Endothelial cell of umbilical vein (primary cell): ENCODE data around the gene PLEKHF1.

Source experiments
- EZH2 ChIP-seq: IDR thresholded peaks from 2 replicates; pipeline ENCODE4 v1.6.1; 2012; ENCODE audit warnings: borderline replicate concordance, low read depth, mild to moderate bottlenecking, moderate library complexity, low read length, inconsistent platforms; ENCODE audit not compliant: severe bottlenecking
- TF ChIP-seq, protein P1 (sequence below), 2 donors: IDR thresholded peaks; 1 replicate in 1 of 2; 2 replicates in 1 of 2; pipeline ENCODE4 v1.5.1; 2011; ENCODE audit warnings: low read length in 2 of 2, mild to moderate bottlenecking in 2 of 2, moderate library complexity in 2 of 2, control low read depth in 1 of 2, inconsistent platforms in 1 of 2, low read depth in 1 of 2; ENCODE audit not compliant: insufficient read depth in 1 of 2; ENCODE audit errors: extremely low read depth in 1 of 2

DNA sequence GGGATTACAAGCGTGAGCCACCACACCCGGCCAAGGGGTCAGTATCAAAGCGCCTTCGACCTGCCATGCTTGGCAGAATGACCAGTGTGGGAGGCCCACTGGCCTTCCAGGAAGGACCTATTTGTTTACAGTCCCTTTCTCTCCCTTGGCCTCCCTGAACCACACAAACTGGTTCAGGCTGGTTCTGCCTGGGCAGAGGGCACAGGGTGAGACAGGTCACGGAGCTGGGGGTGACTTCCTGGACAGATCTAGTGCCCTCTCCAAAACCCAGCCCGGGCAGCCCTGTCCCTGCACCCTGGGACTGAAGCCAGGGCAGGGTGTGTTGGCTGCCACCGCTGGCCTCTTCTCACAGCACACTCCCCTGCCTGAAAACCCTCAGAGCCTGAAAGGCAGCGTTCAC lies 11.3 kb downstream of the PLEKHF1 start:
- no peak for TF ChIP-seq EZH2
- TF ChIP-seq, protein P1, sequence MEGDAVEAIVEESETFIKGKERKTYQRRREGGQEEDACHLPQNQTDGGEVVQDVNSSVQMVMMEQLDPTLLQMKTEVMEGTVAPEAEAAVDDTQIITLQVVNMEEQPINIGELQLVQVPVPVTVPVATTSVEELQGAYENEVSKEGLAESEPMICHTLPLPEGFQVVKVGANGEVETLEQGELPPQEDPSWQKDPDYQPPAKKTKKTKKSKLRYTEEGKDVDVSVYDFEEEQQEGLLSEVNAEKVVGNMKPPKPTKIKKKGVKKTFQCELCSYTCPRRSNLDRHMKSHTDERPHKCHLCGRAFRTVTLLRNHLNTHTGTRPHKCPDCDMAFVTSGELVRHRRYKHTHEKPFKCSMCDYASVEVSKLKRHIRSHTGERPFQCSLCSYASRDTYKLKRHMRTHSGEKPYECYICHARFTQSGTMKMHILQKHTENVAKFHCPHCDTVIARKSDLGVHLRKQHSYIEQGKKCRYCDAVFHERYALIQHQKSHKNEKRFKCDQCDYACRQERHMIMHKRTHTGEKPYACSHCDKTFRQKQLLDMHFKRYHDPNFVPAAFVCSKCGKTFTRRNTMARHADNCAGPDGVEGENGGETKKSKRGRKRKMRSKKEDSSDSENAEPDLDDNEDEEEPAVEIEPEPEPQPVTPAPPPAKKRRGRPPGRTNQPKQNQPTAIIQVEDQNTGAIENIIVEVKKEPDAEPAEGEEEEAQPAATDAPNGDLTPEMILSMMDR (IDR thresholded peaks at IDR 0.05; ENCODE audit: extremely low read depth in 1 of 2, insufficient read depth in 1 of 2, low read depth in 1 of 2, low read length in 2 of 2): no peak
